Smooth muscle cell (in vitro differentiated cells): ENCODE results near the gene EIF4G3. TPM values are rescaled to one million over a fixed set of nuclear protein-coding genes. Genes with fewer than 3 reads are reported as not detected.

Source experiments
- DNase-seq: peaks from one replicate; lab custom pipeline; 2025; ENCODE audit not compliant: unreplicated experiment; lab: John Stamatoyannopoulos, UW
- H2AFZ ChIP-seq: fragments of 200-600 bp; sonication (generic); 2 replicates; pipeline ENCODE4 v1.6.0; 2016; ENCODE audit warnings: antibody characterized with exemption, low read depth, mild to moderate bottlenecking
- H3F3A ChIP-seq: fragments of 200-600 bp; sonication (generic); 2 replicates; pipeline ENCODE4 v1.6.0; 2017; ENCODE audit warnings: antibody characterized with exemption, low read depth
- H3K27ac ChIP-seq: fragments of 200-600 bp; sonication (generic); 2 replicates; pipeline ENCODE4 v1.5.1; 2016; ENCODE audit warnings: low read depth, mild to moderate bottlenecking
- H3K27me3 ChIP-seq: fragments of 200-600 bp; sonication (generic); 2 replicates; pipeline ENCODE4 v1.6.1; 2016; ENCODE audit warnings: low read depth, mild to moderate bottlenecking
- H3K36me3 ChIP-seq: fragments of 200-600 bp; sonication (generic); 2 replicates; pipeline ENCODE4 v1.5.1; 2016; ENCODE audit warnings: low read depth
- H3K4me1 ChIP-seq: fragments of 200-600 bp; sonication (generic); 2 replicates; pipeline ENCODE4 v1.5.1; 2016; ENCODE audit warnings: low read depth
- H3K4me2 ChIP-seq: fragments of 200-600 bp; sonication (generic); 2 replicates; pipeline ENCODE4 v1.6.0; 2016; ENCODE audit warnings: mild to moderate bottlenecking
- H3K4me3 ChIP-seq: fragments of 200-600 bp; sonication (generic); 2 replicates; pipeline ENCODE4 v1.5.1; 2016; ENCODE audit warnings: mild to moderate bottlenecking
- H3K79me2 ChIP-seq: fragments of 200-600 bp; sonication (generic); 2 replicates; pipeline ENCODE4 v1.6.0; 2016; ENCODE audit warnings: low read depth, mild to moderate bottlenecking
- H3K9ac ChIP-seq: fragments of 200-600 bp; sonication (generic); 2 replicates; pipeline ENCODE4 v1.6.0; 2016; ENCODE audit warnings: low read depth
- H3K9me3 ChIP-seq: fragments of 200-600 bp; sonication (generic); replicated peaks from 2 replicates; pipeline ENCODE4 v1.5.1; 2016; ENCODE audit warnings: low read depth
- H4K20me1 ChIP-seq: fragments of 200-600 bp; sonication (generic); 2 replicates; pipeline ENCODE4 v1.6.0; 2016; ENCODE audit warnings: low read depth
- WGBS: methylation state at CpG from one replicate; pipeline ENCODE4 v1.1.7; 2016; ENCODE audit warnings: low lambda C conversion rate; 5-methylcytosine and 5-hydroxymethylcytosine counted together
- polyA plus RNA-seq: library from polyadenylated mRNA; unstranded; fragments of >200 nt; fragmentation: Nextera tagmentation; extraction: Ambion mirVana; gene quantifications from 2 replicates; pipeline ENCODE4 v1.2.1, GENCODE V29; 2016
- total RNA-seq: library from RNA; depleted of rRNA; stranded (reverse); fragments of >200 nt; gene quantifications from 2 replicates; pipeline ENCODE4 v1.2.3, GENCODE V29; 2014
- TF ChIP-seq, protein P1 (sequence below): fragments of 200-600 bp; sonication (generic); IDR thresholded peaks from 2 replicates; pipeline ENCODE4 v1.5.1; 2017; ENCODE audit warnings: borderline replicate concordance, mild to moderate bottlenecking, antibody characterized with exemption; ENCODE audit not compliant: insufficient read depth, poor library complexity, severe bottlenecking

Gene EIF4G3
- total and polyA plus RNA-seq, 2 experiments from 2014 or later: 31.5 to 49.5 TPM

- TF ChIP-seq, protein P1, sequence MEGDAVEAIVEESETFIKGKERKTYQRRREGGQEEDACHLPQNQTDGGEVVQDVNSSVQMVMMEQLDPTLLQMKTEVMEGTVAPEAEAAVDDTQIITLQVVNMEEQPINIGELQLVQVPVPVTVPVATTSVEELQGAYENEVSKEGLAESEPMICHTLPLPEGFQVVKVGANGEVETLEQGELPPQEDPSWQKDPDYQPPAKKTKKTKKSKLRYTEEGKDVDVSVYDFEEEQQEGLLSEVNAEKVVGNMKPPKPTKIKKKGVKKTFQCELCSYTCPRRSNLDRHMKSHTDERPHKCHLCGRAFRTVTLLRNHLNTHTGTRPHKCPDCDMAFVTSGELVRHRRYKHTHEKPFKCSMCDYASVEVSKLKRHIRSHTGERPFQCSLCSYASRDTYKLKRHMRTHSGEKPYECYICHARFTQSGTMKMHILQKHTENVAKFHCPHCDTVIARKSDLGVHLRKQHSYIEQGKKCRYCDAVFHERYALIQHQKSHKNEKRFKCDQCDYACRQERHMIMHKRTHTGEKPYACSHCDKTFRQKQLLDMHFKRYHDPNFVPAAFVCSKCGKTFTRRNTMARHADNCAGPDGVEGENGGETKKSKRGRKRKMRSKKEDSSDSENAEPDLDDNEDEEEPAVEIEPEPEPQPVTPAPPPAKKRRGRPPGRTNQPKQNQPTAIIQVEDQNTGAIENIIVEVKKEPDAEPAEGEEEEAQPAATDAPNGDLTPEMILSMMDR: no peak
These were observed 308.4 kb downstream of the EIF4G3 start for GRCh38 chr1:20868263-20868662.

DNA sequence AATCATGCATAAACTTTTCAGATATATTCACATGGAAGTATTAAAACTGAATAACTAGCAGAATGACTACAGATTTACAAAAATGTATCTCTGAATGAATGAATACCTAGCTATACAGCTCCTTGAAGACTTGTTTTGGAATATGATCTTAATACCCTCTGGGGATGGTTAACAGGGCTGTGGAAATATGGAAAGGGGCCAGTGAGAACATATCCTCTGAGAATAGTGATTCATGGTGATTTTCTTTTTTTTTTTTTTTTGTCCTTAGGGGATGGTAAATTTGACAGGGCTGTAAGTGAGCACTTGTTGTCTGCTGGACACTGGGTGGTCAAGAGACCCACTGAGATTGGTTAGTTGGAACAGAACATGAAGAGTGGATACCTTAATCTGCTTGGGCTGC, 308.9 kb downstream of the EIF4G3 start:
- Histone ChIP-seq H4K20me1 (no peaks in the 10 kb centered on the region), H3K36me3 (peaks cover 9% of the 10 kb centered on the region), H3K4me3 (no peak overlapping the region), H2AFZ (no peak overlapping the region), H3K27me3 (no peaks in the 10 kb centered on the region), H3F3A (no peaks in the 10 kb centered on the region), H3K79me2 (no peaks in the 10 kb centered on the region), H3K4me1 (no peaks in the 10 kb centered on the region), H3K9me3 (no peaks in the 10 kb centered on the region), H3K9ac (no peak overlapping the region), H3K4me2 (no peak overlapping the region), H3K27ac (no peak overlapping the region)
- TF ChIP-seq, protein P1: no peak
- no peak for DNase-seq

More at GRCh38 chr1:20868263-20868662, 308.4 kb downstream of the EIF4G3 start:
- H2AFZ ChIP-seq: no peak overlapping the region
- no peak overlapping the region for H3K4me3 ChIP-seq
- H3K27ac ChIP-seq: no peak overlapping the region
- no peaks in the 10 kb centered on the region for H4K20me1 ChIP-seq
- no peaks in the 10 kb centered on the region for H3K79me2 ChIP-seq
- H3K4me1 ChIP-seq: no peaks in the 10 kb centered on the region
- H3K4me2 ChIP-seq: no peak overlapping the region
- no peak overlapping the region for H3K9ac ChIP-seq
- no peaks in the 10 kb centered on the region for H3K9me3 ChIP-seq
- 67% methylated on average over 2 of the region's 2 CpGs for WGBS
- H3K36me3 ChIP-seq: peaks cover 9% of the 10 kb centered on the region
- no peaks in the 10 kb centered on the region for H3K27me3 ChIP-seq
- H3F3A ChIP-seq: no peaks in the 10 kb centered on the region
- DNase-seq: no peak

- 96% methylated on average over 1 of the region's 1 CpG for WGBS
- DNase-seq: no peak
- no peak overlapping the region for H3K9ac ChIP-seq
- H3K27ac ChIP-seq: no peak overlapping the region
- H3K4me3 ChIP-seq: no peak overlapping the region
- H3K27me3 ChIP-seq: no peaks in the 10 kb centered on the region
- no peak overlapping the region for H2AFZ ChIP-seq
- H4K20me1 ChIP-seq: no peaks in the 10 kb centered on the region
- no peaks in the 10 kb centered on the region for H3K9me3 ChIP-seq
- H3K4me2 ChIP-seq: no peak overlapping the region
- no peaks in the 10 kb centered on the region for H3K4me1 ChIP-seq
- peaks cover 9% of the 10 kb centered on the region for H3K36me3 ChIP-seq
- TF ChIP-seq, protein P1: no peak
- H3F3A ChIP-seq: no peaks in the 10 kb centered on the region
- H3K79me2 ChIP-seq: no peaks in the 10 kb centered on the region
These were observed 309.6 kb downstream of the EIF4G3 start for GRCh38 chr1:20867062-20867461.

GRCh38 chr1:20865001-20865400, 311.7 kb downstream of the EIF4G3 start:
- WGBS: 82% methylated on average over 2 of the region's 2 CpGs
- no peaks in the 10 kb centered on the region for H3K9me3 ChIP-seq

More at GRCh38 chr1:20865001-20865400, 311.7 kb downstream of the EIF4G3 start:
- Histone ChIP-seq H3K9ac (no peak overlapping the region), H3K27me3 (no peaks in the 10 kb centered on the region), H3K4me3 (no peak overlapping the region), H3K36me3 (peaks cover 23% of the 10 kb centered on the region), H3F3A (no peaks in the 10 kb centered on the region), H2AFZ (no peak overlapping the region), H4K20me1 (no peaks in the 10 kb centered on the region), H3K79me2 (no peaks in the 10 kb centered on the region), H3K4me1 (no peaks in the 10 kb centered on the region), H3K27ac (no peak overlapping the region), H3K4me2 (no peak overlapping the region)
- no peak for DNase-seq
- TF ChIP-seq, protein P1: no peak
